Erythroblast (primary cell): ENCODE data around the gene SLC34A2.
"Not testable (repeated sequence)": the region's sequence is repeated elsewhere in the genome, so short reads cannot be mapped to it uniquely, and the experiment has no call there.

Experiments used
- DNase-seq, 2 experiments: peaks; one replicate each; lab custom pipeline; 2025; lab: John Stamatoyannopoulos, UW
- GATA1 ChIP-seq: IDR thresholded peaks from 2 replicates; pipeline ENCODE4 v1.6.1; 2011; ENCODE audit warnings: low read depth, mild to moderate bottlenecking, control low read depth, low read length, moderate library complexity
- POLR2A ChIP-seq: IDR thresholded peaks from 2 replicates; pipeline ENCODE4 v1.6.1; 2011; ENCODE audit warnings: mild to moderate bottlenecking, low read length

SLC34A2 gene

GRCh38 chr4:25638806-25639205, 16.8 kb upstream of the SLC34A2 start:
- DNase-seq: no peak
- TF ChIP-seq GATA1 (no peak), POLR2A (no peak)

- no peak for DNase-seq
- no peak for TF ChIP-seq GATA1
- TF ChIP-seq POLR2A: no peak
Observed at GRCh38 chr4:25650311-25650710, 5.3 kb upstream of the SLC34A2 start.

- DNase-seq: no peak
- no peak for TF ChIP-seq GATA1
Observed at GRCh38 chr4:25651682-25652081, 4.0 kb upstream of the SLC34A2 start.

GRCh38 chr4:25654031-25654970, 1.4 kb upstream of the SLC34A2 start:
- no peak for TF ChIP-seq POLR2A
- TF ChIP-seq GATA1: no peak
- DNase-seq: no peak

- DNase-seq: no peak
- TF ChIP-seq GATA1: no peak
- no peak for TF ChIP-seq POLR2A
Observed at GRCh38 chr4:25656031-25656430, 380 bp downstream of the SLC34A2 start.

- TF ChIP-seq GATA1 (no peak), POLR2A (no peak)
- DNase-seq: no peak
Observed at GRCh38 chr4:25658357-25658771, 2.7 kb downstream of the SLC34A2 start.

- DNase-seq: no peak
- no peak for TF ChIP-seq GATA1
- TF ChIP-seq POLR2A: no peak
Observed at GRCh38 chr4:25658777-25659176, 3.1 kb downstream of the SLC34A2 start.

- not testable (repeated sequence) for DNase-seq
Observed at GRCh38 chr4:25661441-25661840, 5.8 kb downstream of the SLC34A2 start.

- DNase-seq: no peak
- no peak for TF ChIP-seq GATA1
- TF ChIP-seq POLR2A: no peak
Observed at GRCh38 chr4:25662306-25662705, 6.7 kb downstream of the SLC34A2 start.

- DNase-seq: no peak
- TF ChIP-seq GATA1 (no peak), POLR2A (no peak)
Observed at GRCh38 chr4:25663781-25664180, 8.1 kb downstream of the SLC34A2 start.

- TF ChIP-seq POLR2A (no peak), GATA1 (no peak)
- no peak for DNase-seq
Observed at GRCh38 chr4:25666031-25666630, 10.5 kb downstream of the SLC34A2 start.

GRCh38 chr4:25667931-25668557, 12.4 kb downstream of the SLC34A2 start:
- no peak for DNase-seq
- TF ChIP-seq GATA1 (no peak), POLR2A (no peak)

GRCh38 chr4:25670991-25671390, 15.3 kb downstream of the SLC34A2 start:
- TF ChIP-seq POLR2A: no peak
- TF ChIP-seq GATA1: no peak
- no peak for DNase-seq

GRCh38 chr4:25672756-25673155, 17.1 kb downstream of the SLC34A2 start:
- no peak for DNase-seq
- TF ChIP-seq GATA1: no peak
- no peak for TF ChIP-seq POLR2A
